Progenitor cell of endocrine pancreas (in vitro differentiated cells): ENCODE measurements around the gene C4BPA. TPM values are rescaled to one million over a fixed set of nuclear protein-coding genes. Genes with fewer than 3 reads are reported as not detected.

Experiments used
- DNase-seq: peaks from one replicate; pipeline ENCODE4 v3.0.0; 2021; ENCODE audit warnings: low spot score; ENCODE audit not compliant: unreplicated experiment
- H3K27ac Mint-ChIP-seq: 2 replicates; pipeline ENCODE4 v1.8.0; 2021; ENCODE audit warnings: mild to moderate bottlenecking, moderate library complexity, mixed read lengths
- H3K27me3 Mint-ChIP-seq: 2 replicates; pipeline ENCODE4 v1.8.0; 2021; ENCODE audit warnings: mixed read lengths
- H3K36me3 Mint-ChIP-seq: 2 replicates; pipeline ENCODE4 v1.8.0; 2022; ENCODE audit warnings: mixed read lengths; ENCODE audit not compliant: insufficient read depth
- H3K4me1 Mint-ChIP-seq: 2 replicates; pipeline ENCODE4 v1.8.0; 2021; ENCODE audit warnings: low read depth, mixed read lengths
- H3K4me3 Mint-ChIP-seq: 2 replicates; pipeline ENCODE4 v1.8.0; 2021; ENCODE audit warnings: low read depth, mild to moderate bottlenecking, moderate library complexity, mixed read lengths
- H3K9me3 Mint-ChIP-seq: 2 replicates; pipeline ENCODE4 v1.8.0; 2021; ENCODE audit warnings: low read depth, mixed read lengths
- total RNA-seq: library from RNA; stranded (reverse); gene quantifications from 2 replicates; pipeline ENCODE4 v1.2.1, GENCODE V29; 2021
- TF ChIP-seq, protein P1 (sequence below): fragments of 200-600 bp; sonication (generic); IDR thresholded peaks from one replicate; pipeline ENCODE4 v1.5.0; 2021; ENCODE audit warnings: antibody characterized with exemption, mild to moderate bottlenecking; ENCODE audit not compliant: unreplicated experiment

The C4BPA gene
- total RNA-seq, 1 donor from 2014 or later: not detected

DNA sequence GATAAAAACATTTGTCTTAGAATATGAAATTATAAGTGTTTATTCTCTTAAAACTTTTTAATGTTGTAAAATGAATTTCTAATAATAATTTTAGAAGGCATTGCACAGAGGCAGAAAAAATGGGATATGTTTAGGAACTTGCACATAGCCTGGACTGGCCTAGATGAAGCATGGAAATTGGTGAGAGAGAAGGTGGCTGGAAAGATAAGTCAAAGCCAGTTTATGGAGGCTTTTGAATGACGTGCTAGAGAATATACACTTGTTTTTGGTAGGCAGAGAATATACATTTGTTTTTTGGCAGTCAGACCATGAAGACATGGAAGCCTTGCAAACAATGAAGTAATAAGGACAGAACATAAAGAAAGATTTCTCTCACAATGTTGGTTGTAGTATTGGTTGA lies 2.3 kb upstream of the C4BPA start:
- peaks cover 2% of the 10 kb centered on the region for H3K4me1 Mint-ChIP-seq
- no peak for DNase-seq
- no peak overlapping the region for H3K4me3 Mint-ChIP-seq
- H3K9me3 Mint-ChIP-seq: no peaks in the 10 kb centered on the region
- no peak overlapping the region for H3K27ac Mint-ChIP-seq
- H3K27me3 Mint-ChIP-seq: no peaks in the 10 kb centered on the region
- TF ChIP-seq, protein P1, sequence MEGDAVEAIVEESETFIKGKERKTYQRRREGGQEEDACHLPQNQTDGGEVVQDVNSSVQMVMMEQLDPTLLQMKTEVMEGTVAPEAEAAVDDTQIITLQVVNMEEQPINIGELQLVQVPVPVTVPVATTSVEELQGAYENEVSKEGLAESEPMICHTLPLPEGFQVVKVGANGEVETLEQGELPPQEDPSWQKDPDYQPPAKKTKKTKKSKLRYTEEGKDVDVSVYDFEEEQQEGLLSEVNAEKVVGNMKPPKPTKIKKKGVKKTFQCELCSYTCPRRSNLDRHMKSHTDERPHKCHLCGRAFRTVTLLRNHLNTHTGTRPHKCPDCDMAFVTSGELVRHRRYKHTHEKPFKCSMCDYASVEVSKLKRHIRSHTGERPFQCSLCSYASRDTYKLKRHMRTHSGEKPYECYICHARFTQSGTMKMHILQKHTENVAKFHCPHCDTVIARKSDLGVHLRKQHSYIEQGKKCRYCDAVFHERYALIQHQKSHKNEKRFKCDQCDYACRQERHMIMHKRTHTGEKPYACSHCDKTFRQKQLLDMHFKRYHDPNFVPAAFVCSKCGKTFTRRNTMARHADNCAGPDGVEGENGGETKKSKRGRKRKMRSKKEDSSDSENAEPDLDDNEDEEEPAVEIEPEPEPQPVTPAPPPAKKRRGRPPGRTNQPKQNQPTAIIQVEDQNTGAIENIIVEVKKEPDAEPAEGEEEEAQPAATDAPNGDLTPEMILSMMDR: no peak
- H3K36me3 Mint-ChIP-seq: no peaks in the 10 kb centered on the region

DNA sequence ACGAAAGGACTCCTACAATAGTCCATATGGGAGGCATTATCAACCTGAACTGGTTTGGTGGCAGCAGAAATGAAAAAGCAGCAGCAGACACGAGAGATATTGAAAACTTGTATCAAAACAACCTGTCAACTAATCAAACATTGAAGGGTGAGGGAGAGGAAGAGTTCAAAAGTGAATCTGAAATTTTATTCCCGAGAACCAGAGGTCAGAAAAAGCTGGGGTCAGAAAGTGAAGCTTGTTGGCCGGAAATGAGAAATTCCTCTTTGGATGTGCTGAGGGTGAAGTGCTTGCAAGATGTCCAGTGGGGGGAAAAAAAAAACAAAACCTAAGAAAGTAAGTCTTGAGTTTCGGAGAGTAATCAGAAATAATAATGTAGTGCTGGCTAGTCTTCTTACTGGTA lies 1.9 kb upstream of the C4BPA start:
- H3K36me3 Mint-ChIP-seq: no peaks in the 10 kb centered on the region
- DNase-seq: no peak
- H3K27ac Mint-ChIP-seq: no peak overlapping the region
- H3K9me3 Mint-ChIP-seq: no peaks in the 10 kb centered on the region
- H3K4me1 Mint-ChIP-seq: peaks cover 2% of the 10 kb centered on the region
- TF ChIP-seq, protein P1: no peak
- H3K27me3 Mint-ChIP-seq: no peaks in the 10 kb centered on the region
- no peak overlapping the region for H3K4me3 Mint-ChIP-seq

DNA sequence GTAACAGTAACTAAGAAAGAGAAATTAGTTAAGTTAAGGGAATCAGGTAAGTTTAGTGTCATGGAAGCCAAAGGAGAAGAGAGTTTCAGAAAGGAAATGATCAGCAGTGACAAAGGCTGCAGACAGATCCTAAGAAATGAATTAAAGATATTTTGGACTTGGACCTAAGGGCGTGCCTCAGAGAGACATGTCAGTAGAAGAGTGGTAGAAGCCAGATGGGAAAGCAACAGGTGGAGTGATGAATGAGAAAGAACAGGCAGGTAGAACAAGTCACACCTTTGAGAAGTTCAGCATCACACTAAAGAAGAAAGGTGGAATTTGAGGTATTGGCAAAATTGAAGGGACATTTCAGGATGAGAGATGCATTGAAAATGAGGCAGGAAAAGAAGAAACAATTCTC lies 1.4 kb upstream of the C4BPA start:
- Mint-ChIP-seq H3K27me3 (no peaks in the 10 kb centered on the region), H3K27ac (no peak overlapping the region), H3K4me1 (peaks cover 2% of the 10 kb centered on the region), H3K4me3 (no peak overlapping the region), H3K36me3 (no peaks in the 10 kb centered on the region), H3K9me3 (no peaks in the 10 kb centered on the region)
- no peak for DNase-seq
- TF ChIP-seq, protein P1: no peak

DNA sequence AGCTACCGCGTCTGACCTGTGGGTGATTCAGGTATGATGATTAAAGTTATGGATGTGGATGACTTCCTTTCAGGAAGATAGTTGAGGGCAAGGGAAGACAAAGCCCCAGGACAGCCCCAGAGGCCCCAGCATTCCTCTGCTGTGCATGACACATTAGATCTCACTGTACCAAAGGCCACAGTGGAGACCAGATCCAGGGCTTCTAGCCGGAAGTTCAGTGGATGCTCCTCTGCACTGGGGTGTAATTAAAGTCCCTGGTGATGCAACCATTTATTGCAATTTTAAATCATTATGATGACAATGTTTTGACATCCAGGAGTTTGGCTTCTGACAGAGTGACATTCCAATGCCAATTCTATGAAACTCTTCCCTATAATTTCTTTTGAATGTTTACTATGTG lies 5.0 kb downstream of the C4BPA start:
- Mint-ChIP-seq H3K4me1 (no peaks in the 10 kb centered on the region), H3K27ac (no peak overlapping the region), H3K36me3 (no peaks in the 10 kb centered on the region), H3K4me3 (no peak overlapping the region), H3K27me3 (peaks cover 3% of the 10 kb centered on the region), H3K9me3 (no peaks in the 10 kb centered on the region)
- no peak for DNase-seq
- TF ChIP-seq, protein P1: no peak

DNA sequence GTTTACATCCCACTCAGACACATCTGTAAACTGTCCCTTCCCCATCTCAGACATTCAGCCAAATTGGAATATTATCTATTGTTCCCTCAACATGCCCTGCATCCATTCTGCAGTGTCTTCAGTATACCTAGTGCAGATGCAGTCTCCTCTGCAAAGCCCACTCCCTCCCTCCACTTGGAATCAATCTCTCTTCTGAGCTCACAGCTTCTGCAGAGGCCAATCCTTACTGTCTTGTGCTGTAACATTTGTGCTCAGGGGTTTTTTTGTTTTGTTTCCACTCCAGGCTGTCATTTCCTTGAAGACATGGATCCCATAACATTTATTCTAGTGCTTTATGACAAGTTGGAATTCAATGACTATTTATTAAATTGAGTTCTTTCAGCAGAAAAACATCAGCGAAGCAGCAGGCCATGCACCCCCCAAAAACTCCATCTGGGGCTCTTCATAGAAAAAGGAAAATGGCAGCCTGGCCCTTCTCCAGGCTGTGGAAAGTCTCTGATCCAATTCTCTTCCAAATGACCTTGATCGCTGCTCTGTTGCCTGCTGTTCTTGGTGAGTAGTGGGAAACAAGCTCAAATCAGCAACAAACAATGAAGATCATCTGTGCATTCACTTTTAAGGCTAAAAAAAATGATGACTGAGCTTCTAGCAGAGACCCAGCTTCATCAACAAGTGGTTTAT lies 8.7 kb downstream of the C4BPA start:
- H3K4me1 Mint-ChIP-seq: peaks cover 5% of the 10 kb centered on the region
- no peak for DNase-seq
- H3K27ac Mint-ChIP-seq: no peak overlapping the region
- H3K36me3 Mint-ChIP-seq: no peaks in the 10 kb centered on the region
- H3K27me3 Mint-ChIP-seq: peaks cover 3% of the 10 kb centered on the region
- H3K4me3 Mint-ChIP-seq: no peak overlapping the region
- TF ChIP-seq, protein P1: no peak
- no peaks in the 10 kb centered on the region for H3K9me3 Mint-ChIP-seq
